Keratinocyte (primary cell): ENCODE results near the gene CUBN. TPM values are rescaled to one million over a fixed set of nuclear protein-coding genes. Genes with fewer than 3 reads are reported as not detected.

Experiments used
- DNase-seq: peaks from one replicate; pipeline ENCODE4 v3.0.0-alpha.2; 2011; ENCODE audit warnings: low read depth, missing footprints, low spot score
- FAIRE-seq: peaks from 2 replicates; lab custom pipeline; 2011; peaks lifted over from hg19 to GRCh38; lab: Jason Lieb, UNC
- H2AFZ ChIP-seq: 2 replicates; pipeline ENCODE4 v1.6.0; 2012; ENCODE audit warnings: low read length, control low read depth, inconsistent platforms; ENCODE audit not compliant: control insufficient read depth
- H3K27ac ChIP-seq: 2 replicates; pipeline ENCODE4 v1.5.1; 2011; ENCODE audit warnings: low read length; ENCODE audit not compliant: control insufficient read depth, insufficient read depth
- H3K27me3 ChIP-seq: 3 replicates; pipeline ENCODE4 v1.6.0; 2011; ENCODE audit warnings: low read length; ENCODE audit not compliant: control insufficient read depth, insufficient read depth; ENCODE audit errors: extremely low read depth
- H3K36me3 ChIP-seq, 2 experiments: 2 replicates in 1 of 2; 3 replicates in 1 of 2; pipeline ENCODE4 v1.5.1; 2011; ENCODE audit warnings: low read length in 2 of 2, mild to moderate bottlenecking in 1 of 2; ENCODE audit not compliant: control insufficient read depth in 2 of 2, insufficient read depth in 2 of 2; ENCODE audit errors: extremely low read depth in 1 of 2
- H3K4me1 ChIP-seq: 3 replicates; pipeline ENCODE4 v1.5.1; 2011; ENCODE audit warnings: low read length; ENCODE audit not compliant: control insufficient read depth, insufficient read depth; ENCODE audit errors: extremely low read depth
- H3K4me2 ChIP-seq: 3 replicates; pipeline ENCODE4 v1.6.0; 2011; ENCODE audit warnings: low read depth, low read length; ENCODE audit not compliant: control insufficient read depth, insufficient read depth; ENCODE audit errors: extremely low read depth
- H3K4me3 ChIP-seq, 3 experiments: fragments of 200-600 bp in 1 of 3; sonication (generic) in 1 of 3; 2 replicates in 2 of 3; 3 replicates in 1 of 3; pipeline ENCODE4 v1.5.1; 2011 to 2016; ENCODE audit warnings: low read length in 3 of 3, mild to moderate bottlenecking in 3 of 3, control low read depth in 2 of 3, inconsistent platforms in 1 of 3, low read depth in 1 of 3, mixed read lengths in 1 of 3, mixed run types in 1 of 3, moderate library complexity in 1 of 3; ENCODE audit not compliant: control insufficient read depth in 2 of 3, insufficient read depth in 2 of 3; ENCODE audit errors: extremely low read depth in 1 of 3
- H3K79me2 ChIP-seq: 2 replicates; pipeline ENCODE4 v1.6.0; 2012; ENCODE audit warnings: low read length; ENCODE audit not compliant: control insufficient read depth, insufficient read depth
- H3K9ac ChIP-seq: 3 replicates; pipeline ENCODE4 v1.6.0; 2011; ENCODE audit warnings: low read length; ENCODE audit not compliant: control insufficient read depth, insufficient read depth; ENCODE audit errors: extremely low read depth
- H3K9me1 ChIP-seq: 3 replicates; pipeline ENCODE4 v1.6.0; 2011; ENCODE audit warnings: low read length; ENCODE audit not compliant: control insufficient read depth, insufficient read depth; ENCODE audit errors: extremely low read depth
- H3K9me3 ChIP-seq: 2 replicates; pipeline ENCODE4 v1.5.1; 2012; ENCODE audit warnings: low read depth, low read length; ENCODE audit not compliant: control insufficient read depth
- H4K20me1 ChIP-seq: 3 replicates; pipeline ENCODE4 v1.6.0; 2011; ENCODE audit warnings: low read length; ENCODE audit not compliant: control insufficient read depth, insufficient read depth; ENCODE audit errors: extremely low read depth
- EZH2 ChIP-seq: IDR thresholded peaks from one replicate; pipeline ENCODE4 v1.6.1; 2012; ENCODE audit warnings: inconsistent platforms, mild to moderate bottlenecking, low read length, moderate library complexity
- dilution Hi-C: fragments of 300-500 bp; cut with MboI; formaldehyde crosslinking; loops from one replicate; pipeline ENCODE4 v1.7.0; 2020; ENCODE audit warnings: low sequenced_read_pairs; ENCODE audit not compliant: extremely low pct_ligation_motif_present
- polyA plus RNA-seq, 5 experiments: library from polyadenylated mRNA; depleted of rRNA in 3 of 5; stranded (reverse) in 3 of 5; stranded (forward) in 1 of 5; unstranded in 1 of 5; fragments of >200 nt; gene quantifications; 1 replicate in 1 of 5; 2 replicates in 3 of 5; 3 replicates in 1 of 5; pipeline versions ENCODE4 v1.2.1 to v1.2.3, GENCODE V29; 2011 to 2012; ENCODE audit warnings: missing spikeins in 2 of 5, low read depth in 1 of 5, low replicate concordance in 1 of 5
- TF ChIP-seq, protein P1 (sequence below), 3 experiments: IDR thresholded peaks in 1 of 3; conservative IDR thresholded peaks in 1 of 3; optimal IDR thresholded peaks in 1 of 3; 2 replicates in 2 of 3; 3 replicates in 1 of 3; pipeline versions ENCODE3 to v1.5.1; 2011; ENCODE audit warnings: low read length in 3 of 3, mild to moderate bottlenecking in 3 of 3, moderate library complexity in 2 of 3, control low read depth in 1 of 3, inconsistent platforms in 1 of 3; ENCODE audit not compliant: insufficient read depth in 2 of 3; ENCODE audit errors: extremely low read depth in 1 of 3

CUBN gene
- polyA plus RNA-seq, 1 donor (not counting 4 experiments of a cell fraction or from before 2014, with no cell fraction given): 0.07 TPM

DNA sequence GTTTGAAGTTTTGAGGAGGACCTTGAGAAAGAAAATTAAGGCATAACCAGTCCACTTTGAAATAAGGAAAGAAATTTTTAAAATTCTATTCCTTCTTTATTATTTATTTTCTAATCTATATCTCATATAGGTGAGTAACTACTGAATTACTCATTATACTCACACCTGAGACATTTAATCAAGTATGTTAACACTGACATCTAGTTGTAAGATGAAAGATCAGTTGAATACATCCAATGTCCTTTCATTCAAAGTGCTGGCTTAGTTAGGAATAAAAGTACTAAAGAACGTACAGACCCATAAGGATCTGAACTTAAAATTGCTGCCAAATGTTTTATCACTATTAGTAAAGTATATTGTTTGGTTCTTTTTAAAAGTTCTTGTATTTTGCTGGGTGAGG is 48.4 kb upstream of the CUBN start:
- no peaks in the 10 kb centered on the region for H3K4me1 ChIP-seq
- no peaks in the 10 kb centered on the region for H3K9me3 ChIP-seq
- FAIRE-seq (no peak), DNase-seq (no peak)
- no peak overlapping the region for H3K4me3 ChIP-seq
- H3K4me2 ChIP-seq: no peak overlapping the region
- H3K27ac ChIP-seq: no peak overlapping the region
- no peaks in the 10 kb centered on the region for H3K79me2 ChIP-seq
- H3K9me1 ChIP-seq: no peaks in the 10 kb centered on the region
- no peak overlapping the region for H3K9ac ChIP-seq
- TF ChIP-seq, protein P1, sequence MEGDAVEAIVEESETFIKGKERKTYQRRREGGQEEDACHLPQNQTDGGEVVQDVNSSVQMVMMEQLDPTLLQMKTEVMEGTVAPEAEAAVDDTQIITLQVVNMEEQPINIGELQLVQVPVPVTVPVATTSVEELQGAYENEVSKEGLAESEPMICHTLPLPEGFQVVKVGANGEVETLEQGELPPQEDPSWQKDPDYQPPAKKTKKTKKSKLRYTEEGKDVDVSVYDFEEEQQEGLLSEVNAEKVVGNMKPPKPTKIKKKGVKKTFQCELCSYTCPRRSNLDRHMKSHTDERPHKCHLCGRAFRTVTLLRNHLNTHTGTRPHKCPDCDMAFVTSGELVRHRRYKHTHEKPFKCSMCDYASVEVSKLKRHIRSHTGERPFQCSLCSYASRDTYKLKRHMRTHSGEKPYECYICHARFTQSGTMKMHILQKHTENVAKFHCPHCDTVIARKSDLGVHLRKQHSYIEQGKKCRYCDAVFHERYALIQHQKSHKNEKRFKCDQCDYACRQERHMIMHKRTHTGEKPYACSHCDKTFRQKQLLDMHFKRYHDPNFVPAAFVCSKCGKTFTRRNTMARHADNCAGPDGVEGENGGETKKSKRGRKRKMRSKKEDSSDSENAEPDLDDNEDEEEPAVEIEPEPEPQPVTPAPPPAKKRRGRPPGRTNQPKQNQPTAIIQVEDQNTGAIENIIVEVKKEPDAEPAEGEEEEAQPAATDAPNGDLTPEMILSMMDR (optimal IDR thresholded peaks at IDR 0.05 in 1 of 3, IDR thresholded peaks at IDR 0.05 in 1 of 3, conservative IDR thresholded peaks at IDR 0.05 in 1 of 3; ENCODE audit: extremely low read depth in 1 of 3, insufficient read depth in 2 of 3, low read length in 3 of 3): no peak
- TF ChIP-seq EZH2: no peak
- no peaks in the 10 kb centered on the region for H3K36me3 ChIP-seq
- no peaks in the 10 kb centered on the region for H4K20me1 ChIP-seq
- no peak overlapping the region for H2AFZ ChIP-seq
- H3K27me3 ChIP-seq: no peaks in the 10 kb centered on the region
- dilution Hi-C loops: no loop called here

GRCh38 chr10:17177014-17177413 is 47.4 kb upstream of the CUBN start:
- Histone ChIP-seq H3K4me2 (no peak overlapping the region), H3K4me1 (no peaks in the 10 kb centered on the region), H4K20me1 (no peaks in the 10 kb centered on the region), H3K9me1 (no peaks in the 10 kb centered on the region), H3K9me3 (no peaks in the 10 kb centered on the region), H2AFZ (no peak overlapping the region), H3K79me2 (no peaks in the 10 kb centered on the region), H3K9ac (no peak overlapping the region), H3K27me3 (no peaks in the 10 kb centered on the region), H3K27ac (no peak overlapping the region), H3K36me3 (no peaks in the 10 kb centered on the region), H3K4me3 (no peak overlapping the region)
- FAIRE-seq (no peak), DNase-seq (no peak)
- TF ChIP-seq EZH2: no peak
- TF ChIP-seq, protein P1 (optimal IDR thresholded peaks at IDR 0.05 in 1 of 3, IDR thresholded peaks at IDR 0.05 in 1 of 3, conservative IDR thresholded peaks at IDR 0.05 in 1 of 3; ENCODE audit: extremely low read depth in 1 of 3, insufficient read depth in 2 of 3, low read length in 3 of 3): no peak
- dilution Hi-C loops: no loop called here
